Thymus (tissue), 11 donors: ENCODE measurements around the gene ITGB2. TPM values are rescaled to one million over a fixed set of nuclear protein-coding genes. Genes with fewer than 3 reads are reported as not detected.

Source experiments
- DNase-seq, 9 donors: peaks; one replicate each; pipeline ENCODE4 v3.0.0-alpha.2; 2013; ENCODE audit warnings: low spot score in 9 of 9, low read depth in 6 of 9, missing footprints in 1 of 9
- H3K27ac ChIP-seq, 2 donors: one replicate each; pipeline ENCODE4 v1.5.1; 2013; ENCODE audit warnings: control low read depth in 1 of 2, low read depth in 1 of 2, low read length in 1 of 2, mild to moderate bottlenecking in 1 of 2, moderate library complexity in 1 of 2
- H3K27me3 ChIP-seq, 2 donors: one replicate each; pipeline ENCODE4 v1.5.1; 2013; ENCODE audit warnings: low read length in 1 of 2; ENCODE audit not compliant: control insufficient read depth in 2 of 2, insufficient read depth in 1 of 2
- H3K36me3 ChIP-seq, 2 donors: one replicate each; pipeline ENCODE4 v1.5.1; 2013; ENCODE audit warnings: low read length in 1 of 2, mild to moderate bottlenecking in 1 of 2, moderate library complexity in 1 of 2; ENCODE audit not compliant: control insufficient read depth in 2 of 2, insufficient read depth in 2 of 2
- H3K4me1 ChIP-seq, 2 donors: one replicate each; pipeline ENCODE4 v1.5.1; 2013; ENCODE audit warnings: low read length in 2 of 2; ENCODE audit not compliant: control insufficient read depth in 2 of 2, insufficient read depth in 2 of 2
- H3K4me3 ChIP-seq, 2 donors: one replicate each; pipeline ENCODE4 v1.5.1; 2013; ENCODE audit warnings: low read length in 2 of 2, control low read depth in 1 of 2, mild to moderate bottlenecking in 1 of 2
- H3K9me3 ChIP-seq, 2 donors: one replicate each; pipeline ENCODE4 v1.5.1; 2013; ENCODE audit warnings: low read length in 1 of 2, mild to moderate bottlenecking in 1 of 2; ENCODE audit not compliant: control insufficient read depth in 2 of 2, insufficient read depth in 1 of 2
- WGBS: extraction: QIAGEN DNeasy Blood & Tissue Kit; methylation state at CpG from one replicate; pipeline ENCODE4 v1.1.7; 2013; 5-methylcytosine and 5-hydroxymethylcytosine counted together
- polyA plus RNA-seq: library from polyadenylated mRNA; stranded (reverse); fragments of 200-250 nt; gene quantifications from one replicate; pipeline ENCODE4 v1.2.3, GENCODE V29; 2013
- total RNA-seq: library from RNA; stranded (reverse); fragments of 120-200 nt; gene quantifications from one replicate; pipeline ENCODE4 v1.2.4, GENCODE V29; 2013
- donor health status: healthy.

Gene ITGB2
- total and polyA plus RNA-seq, 2 donors, result 104 to 134 TPM

DNA sequence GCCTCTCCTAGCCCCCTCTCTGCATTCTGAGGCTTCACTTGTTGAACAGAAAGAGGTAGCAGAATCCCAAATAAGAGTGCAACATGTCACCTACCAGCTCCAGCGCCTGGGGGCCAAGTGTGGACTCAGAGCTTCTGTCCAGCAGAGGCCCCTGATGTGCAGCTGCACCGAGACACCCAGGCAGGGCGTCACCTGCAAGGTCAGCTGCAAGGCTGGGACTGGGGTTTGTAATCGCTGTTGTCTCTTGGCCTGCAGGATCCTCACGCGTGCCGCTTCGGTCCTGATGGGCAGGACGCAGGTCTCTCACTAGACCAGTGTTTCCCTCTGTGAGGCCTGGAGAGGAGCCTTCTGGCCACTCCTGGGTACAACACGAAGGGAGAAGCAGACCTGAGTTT lies 14.8 kb upstream of the ITGB2 start:
- H3K4me3 ChIP-seq, result no peak overlapping the region
- no peak overlapping the region for H3K27ac ChIP-seq
- 99% methylated on average over 10 of the region's 10 CpGs for WGBS
- H3K36me3 ChIP-seq, result no peaks in the 10 kb centered on the region
- H3K4me1 ChIP-seq, result peaks cover 36 to 52% of the 10 kb centered on the region in 2 donors
- DNase-seq, result no peak
- H3K27me3 ChIP-seq, result peaks cover 0 to 21% of the 10 kb centered on the region in 2 donors
- H3K9me3 ChIP-seq, result no peaks in the 10 kb centered on the region

GRCh38 chr21:44934797-44935532 lies 14.3 kb upstream of the ITGB2 start:
- H3K4me3 ChIP-seq, result no peak overlapping the region
- 51% methylated on average over 9 of the region's 9 CpGs for WGBS
- no peaks in the 10 kb centered on the region for H3K36me3 ChIP-seq
- no peaks in the 10 kb centered on the region for H3K9me3 ChIP-seq
- DNase-seq, result no peak
- peaks cover 41 to 58% of the 10 kb centered on the region in 2 donors for H3K4me1 ChIP-seq
- peaks cover 0 to 21% of the 10 kb centered on the region in 2 donors for H3K27me3 ChIP-seq
- no peak overlapping the region for H3K27ac ChIP-seq

DNA sequence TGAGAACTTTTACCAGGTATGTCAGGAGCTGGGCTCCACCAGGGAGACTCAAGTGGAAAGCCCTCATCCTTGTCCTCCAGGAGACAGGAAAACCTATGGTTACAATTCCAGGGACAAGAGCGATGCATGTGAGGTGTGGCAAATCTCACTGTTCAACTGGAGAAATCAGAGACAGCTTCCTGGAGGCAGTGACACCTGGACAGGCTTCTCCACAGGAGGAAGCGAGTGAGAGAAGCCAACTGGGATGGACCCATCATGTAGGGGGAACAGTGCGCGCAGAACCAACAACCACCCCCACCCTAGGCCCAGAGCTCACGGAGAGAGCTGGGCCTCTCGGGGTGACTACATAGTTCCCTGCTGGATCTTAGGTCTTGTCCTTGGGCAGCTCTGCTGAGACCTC lies 13.6 kb upstream of the ITGB2 start:
- H3K27me3 ChIP-seq, result peaks cover 0 to 23% of the 10 kb centered on the region in 2 donors
- no peak overlapping the region for H3K27ac ChIP-seq
- peaks cover 0 to 1% of the 10 kb centered on the region in 2 donors for H3K9me3 ChIP-seq
- WGBS, result 89% methylated on average over 6 of the region's 6 CpGs
- DNase-seq, result no peak
- no peak overlapping the region for H3K4me3 ChIP-seq
- no peaks in the 10 kb centered on the region for H3K36me3 ChIP-seq
- peaks cover 44 to 62% of the 10 kb centered on the region in 2 donors for H3K4me1 ChIP-seq

- Histone ChIP-seq H3K27ac (no peak overlapping the region), H3K27me3 (peaks cover 0 to 25% of the 10 kb centered on the region in 2 donors), H3K36me3 (no peaks in the 10 kb centered on the region), H3K9me3 (peaks cover 0 to 3% of the 10 kb centered on the region in 2 donors), H3K4me1 (peaks cover 44 to 62% of the 10 kb centered on the region in 2 donors), H3K4me3 (no peak overlapping the region)
- WGBS, result 97% methylated on average over 6 of the region's 6 CpGs
- DNase-seq, result no peak
These were observed 13.2 kb upstream of the ITGB2 start for GRCh38 chr21:44933918-44934260.

DNA sequence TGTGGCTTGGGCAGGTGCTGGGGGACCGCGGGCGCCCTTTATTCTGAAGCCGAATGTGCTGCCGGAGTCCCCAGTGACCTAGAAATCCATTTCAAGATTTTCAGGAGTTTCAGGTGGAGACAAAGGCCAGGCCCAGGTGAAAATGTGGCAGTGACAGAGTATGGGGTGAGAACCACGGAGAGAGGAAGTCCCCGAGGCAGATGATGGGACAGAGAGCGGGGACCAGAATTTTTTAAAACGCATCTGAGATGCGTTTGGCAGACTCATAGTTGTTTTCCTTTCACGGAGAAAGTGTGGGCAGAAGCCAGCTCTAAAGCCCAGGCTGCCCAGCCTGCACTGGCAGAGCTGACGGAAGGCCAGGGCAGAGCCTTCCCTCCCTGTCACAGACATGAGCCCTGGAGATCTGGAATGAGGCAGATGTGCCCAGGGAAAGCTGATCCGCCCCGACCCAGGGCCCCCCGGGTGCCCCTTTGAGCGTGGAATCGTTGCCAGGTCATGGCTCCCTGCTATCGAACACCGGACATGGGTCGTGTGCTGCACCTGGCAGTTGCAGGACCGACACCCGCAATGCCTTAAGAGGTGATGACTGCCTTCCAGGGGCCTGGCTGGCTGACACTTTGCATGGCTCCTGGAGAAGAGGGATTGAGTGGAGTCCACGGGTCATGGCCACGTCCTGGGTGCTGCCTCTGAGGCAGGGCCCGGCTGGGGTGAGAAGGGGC lies 12.7 kb upstream of the ITGB2 start:
- Histone ChIP-seq H3K36me3 (no peaks in the 10 kb centered on the region), H3K4me3 (peak overlapping the region in 1 of 2 donors; percentile 75), H3K9me3 (peaks cover 0 to 3% of the 10 kb centered on the region in 2 donors), H3K27ac (no peak overlapping the region), H3K27me3 (peaks cover 0 to 25% of the 10 kb centered on the region in 2 donors), H3K4me1 (peaks cover 42 to 64% of the 10 kb centered on the region in 2 donors)
- WGBS, result 89% methylated on average over 25 of the region's 25 CpGs
- no peak for DNase-seq

- H3K4me3 ChIP-seq, result peak overlapping the region; percentile 57 to 75
- peak in 3 of 9 donors; percentile 73 to 84 (median 76) for DNase-seq
- WGBS, result 2% methylated on average over 68 of the region's 68 CpGs
- no peak overlapping the region for H3K27ac ChIP-seq
- H3K36me3 ChIP-seq, result no peaks in the 10 kb centered on the region
- H3K4me1 ChIP-seq, result peaks cover 46 to 71% of the 10 kb centered on the region in 2 donors
- peaks cover 0 to 25% of the 10 kb centered on the region in 2 donors for H3K27me3 ChIP-seq
- peaks cover 0 to 3% of the 10 kb centered on the region in 2 donors for H3K9me3 ChIP-seq
These were observed 11.9 kb upstream of the ITGB2 start for GRCh38 chr21:44932408-44933181.

DNA sequence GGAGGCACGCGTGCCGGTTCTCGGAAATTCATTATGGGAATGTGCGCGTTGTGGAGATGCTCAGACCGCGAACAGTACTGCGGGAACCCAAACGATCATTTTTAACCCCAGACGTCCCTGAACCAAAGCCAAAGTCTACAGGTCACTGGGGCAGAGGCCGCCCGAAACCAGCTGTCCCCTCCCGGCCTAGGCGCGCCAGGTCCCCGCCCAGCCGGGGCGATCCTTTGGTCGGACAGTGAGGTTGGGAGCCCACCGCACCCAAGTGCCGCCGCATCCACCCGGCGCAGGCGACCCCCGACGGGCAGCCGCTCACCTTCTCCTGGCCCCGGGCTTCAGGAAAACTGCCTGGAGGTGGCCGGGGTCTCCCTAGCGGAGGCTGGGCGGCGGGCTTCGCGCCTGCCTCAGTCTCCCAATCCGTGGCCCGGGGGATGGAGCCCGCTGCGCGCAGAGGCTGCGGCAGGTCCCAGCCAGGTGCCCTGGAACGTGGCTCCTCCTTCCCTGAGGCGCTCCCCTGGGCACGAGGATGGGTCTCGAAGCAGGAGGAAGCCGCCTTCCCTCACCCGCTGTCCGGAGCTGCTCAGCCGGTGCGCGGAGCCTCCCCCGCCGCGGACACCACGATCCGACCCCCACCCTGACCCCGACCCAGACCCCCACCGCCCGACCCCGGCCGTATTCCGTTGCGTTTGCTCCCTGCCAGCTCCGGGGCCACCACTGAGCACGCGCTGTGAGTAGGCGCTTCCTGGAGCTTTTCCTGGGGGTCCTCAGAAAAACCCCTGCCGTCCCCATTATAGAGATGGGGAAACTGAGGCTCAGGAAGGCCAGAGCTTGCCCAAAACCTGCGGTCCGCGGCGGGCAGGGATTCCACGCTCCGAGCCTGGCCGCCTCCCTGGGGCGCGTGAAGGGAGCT lies 11.1 kb upstream of the ITGB2 start:
- H3K27me3 ChIP-seq, result peaks cover 0 to 25% of the 10 kb centered on the region in 2 donors
- no peaks in the 10 kb centered on the region for H3K36me3 ChIP-seq
- peaks cover 52 to 79% of the 10 kb centered on the region in 2 donors for H3K4me1 ChIP-seq
- H3K4me3 ChIP-seq, result peak overlapping the region; percentile 57 to 75
- peaks cover 0 to 3% of the 10 kb centered on the region in 2 donors for H3K9me3 ChIP-seq
- H3K27ac ChIP-seq, result peak overlapping the region; percentile 87 to 91
- 2% methylated on average over 78 of the region's 78 CpGs for WGBS
- no peak for DNase-seq

GRCh38 chr21:44931137-44931500 lies 10.4 kb upstream of the ITGB2 start:
- H3K27ac ChIP-seq, result peak overlapping the region; percentile 87 to 91
- H3K27me3 ChIP-seq, result peaks cover 0 to 25% of the 10 kb centered on the region in 2 donors
- peak in 1 of 9 donors; percentile 74 for DNase-seq
- H3K4me1 ChIP-seq, result peaks cover 58 to 86% of the 10 kb centered on the region in 2 donors
- peaks cover 0 to 3% of the 10 kb centered on the region in 2 donors for H3K9me3 ChIP-seq
- H3K36me3 ChIP-seq, result no peaks in the 10 kb centered on the region
- WGBS, result 2% methylated on average over 19 of the region's 19 CpGs
- peak overlapping the region; percentile 57 to 75 for H3K4me3 ChIP-seq
